T-helper 1 cell treated with Interleukin-12 subunit alpha and Interleukin-12 subunit beta and Interleukin-4 antibody, amounts not matched to agents 30 μg/mL and 1 μg/mL, for 36 hours (primary cell): ENCODE data around the gene CNIH4.
"Not testable (repeated sequence)": the region's sequence is repeated elsewhere in the genome, so short reads cannot be mapped to it uniquely, and the experiment has no call there.

Source experiments
- H3K27ac Mint-ChIP-seq: one replicate; pipeline ENCODE4 v1.8.0; 2021; ENCODE audit warnings: mild to moderate bottlenecking, mixed read lengths
- H3K27me3 Mint-ChIP-seq: one replicate; pipeline ENCODE4 v1.8.0; 2021; ENCODE audit warnings: low read depth, mixed read lengths
- H3K36me3 Mint-ChIP-seq: one replicate; pipeline ENCODE4 v1.8.0; 2021; ENCODE audit warnings: low read depth, mixed read lengths
- H3K4me1 Mint-ChIP-seq: one replicate; pipeline ENCODE4 v1.8.0; 2021; ENCODE audit warnings: low read depth, mixed read lengths
- H3K4me3 Mint-ChIP-seq: one replicate; pipeline ENCODE4 v1.8.0; 2021; ENCODE audit warnings: mild to moderate bottlenecking, moderate library complexity, mixed read lengths
- H3K9me3 Mint-ChIP-seq: one replicate; pipeline ENCODE4 v1.8.0; 2021; ENCODE audit warnings: mixed read lengths

Gene CNIH4

DNA sequence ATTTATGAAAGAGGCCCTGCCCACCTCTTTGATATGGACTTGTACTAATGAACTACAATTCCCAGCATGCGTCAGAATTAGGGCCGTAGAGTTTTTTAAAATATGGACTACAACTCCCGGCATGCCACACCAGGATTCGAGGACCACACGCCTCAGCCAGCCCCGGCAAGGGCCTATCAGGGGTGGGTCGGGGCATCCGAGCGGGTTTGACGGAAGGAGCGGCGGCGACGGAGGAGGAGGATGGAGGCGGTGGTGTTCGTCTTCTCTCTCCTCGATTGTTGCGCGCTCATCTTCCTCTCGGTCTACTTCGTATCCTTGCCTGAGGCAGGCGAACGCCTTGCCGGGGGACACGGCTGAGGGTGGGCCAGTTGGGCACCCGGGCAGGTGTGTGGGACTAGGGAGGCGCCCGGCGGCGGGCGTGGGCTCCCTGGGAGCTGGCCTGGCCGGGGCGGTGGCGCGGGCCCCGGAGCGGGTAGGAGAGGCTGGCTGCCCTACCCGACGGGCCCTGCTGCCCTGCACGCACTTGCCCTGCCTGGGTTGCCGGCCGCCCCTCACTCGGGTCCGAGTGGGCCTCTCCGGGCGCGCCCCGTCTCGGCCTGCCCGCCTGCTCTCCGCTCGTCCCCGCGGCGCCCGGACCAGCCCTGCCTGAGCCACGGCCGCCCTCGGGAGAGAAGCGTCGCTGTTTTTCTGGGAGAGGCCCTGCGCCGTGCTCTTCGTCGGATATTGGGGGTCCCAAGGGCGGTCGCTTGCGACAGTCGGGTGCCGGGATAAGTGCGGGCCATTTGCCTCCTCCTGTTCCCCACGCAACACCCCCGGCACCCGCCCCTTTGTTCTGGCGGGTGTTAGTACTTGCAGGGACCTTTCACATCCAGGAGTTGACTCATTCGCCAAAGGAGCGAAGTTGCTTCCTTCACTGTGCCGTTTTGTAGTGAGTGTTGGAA is at the start of gene CNIH4:
Gene CNIH4, plus strand, starts transcription at position 195 of the 941 bp plus-strand sequence. Its CDS starts 46 bp downstream, at position 241.
- no peaks in the 10 kb centered on the region for H3K27me3 Mint-ChIP-seq
- H3K4me1 Mint-ChIP-seq, result peaks cover 41% of the 10 kb centered on the region
- peak within 1 kb of the TSS; percentile 83 for H3K27ac Mint-ChIP-seq
- H3K9me3 Mint-ChIP-seq, result no peaks in the 10 kb centered on the region
- H3K4me3 Mint-ChIP-seq, result peak within 1 kb of the TSS; percentile 93
- H3K36me3 Mint-ChIP-seq, result peaks cover 19% of the 10 kb centered on the region

DNA sequence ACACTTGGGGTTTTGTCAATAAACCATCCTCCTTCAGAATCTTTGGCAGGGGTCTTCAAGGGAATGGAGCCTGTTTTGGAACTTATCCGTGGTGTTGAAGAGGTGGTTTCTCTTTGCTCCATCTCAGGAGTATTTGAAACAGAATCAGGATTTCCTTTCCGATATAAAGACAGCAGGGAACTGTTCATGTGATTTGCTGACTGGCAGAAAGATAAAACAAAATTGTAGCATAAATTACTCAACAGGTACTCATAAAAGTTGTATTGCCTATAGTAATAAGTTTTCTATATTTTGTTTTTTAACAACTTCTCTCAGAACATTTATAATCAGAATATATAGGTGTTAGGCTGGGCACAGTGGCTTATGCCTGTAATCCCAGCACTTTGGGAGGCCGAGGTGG is 48.6 kb upstream of the CNIH4 start:
- H3K9me3 Mint-ChIP-seq, result no peaks in the 10 kb centered on the region
- H3K4me3 Mint-ChIP-seq, result no peak overlapping the region
- H3K4me1 Mint-ChIP-seq, result no peaks in the 10 kb centered on the region
- H3K27ac Mint-ChIP-seq, result no peak overlapping the region
- H3K36me3 Mint-ChIP-seq, result peaks cover 37% of the 10 kb centered on the region
- H3K27me3 Mint-ChIP-seq, result no peaks in the 10 kb centered on the region

DNA sequence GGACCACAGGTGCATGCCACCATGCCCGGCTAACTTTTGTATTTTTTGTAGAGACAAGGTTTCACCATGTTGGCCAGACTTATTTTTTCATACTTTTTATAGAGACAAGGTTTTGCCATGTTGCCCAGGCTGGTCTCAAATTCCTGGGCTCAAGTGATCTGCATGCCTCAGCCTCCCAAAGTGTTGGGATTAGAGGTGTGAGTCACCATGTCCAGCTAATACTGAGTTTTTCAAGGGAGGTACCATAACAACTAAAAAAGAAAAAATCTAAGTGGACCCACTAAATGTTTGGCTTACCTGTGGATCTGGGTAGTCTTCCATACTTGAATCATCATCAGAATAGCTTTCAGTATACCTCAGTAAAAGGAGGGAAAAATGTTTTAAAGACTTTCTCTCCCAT is 45.2 kb upstream of the CNIH4 start:
- not testable (repeated sequence) for H3K9me3 Mint-ChIP-seq, H3K4me1 Mint-ChIP-seq, H3K27ac Mint-ChIP-seq, H3K4me3 Mint-ChIP-seq, H3K27me3 Mint-ChIP-seq
- peaks cover 27% of the 10 kb centered on the region for H3K36me3 Mint-ChIP-seq

DNA sequence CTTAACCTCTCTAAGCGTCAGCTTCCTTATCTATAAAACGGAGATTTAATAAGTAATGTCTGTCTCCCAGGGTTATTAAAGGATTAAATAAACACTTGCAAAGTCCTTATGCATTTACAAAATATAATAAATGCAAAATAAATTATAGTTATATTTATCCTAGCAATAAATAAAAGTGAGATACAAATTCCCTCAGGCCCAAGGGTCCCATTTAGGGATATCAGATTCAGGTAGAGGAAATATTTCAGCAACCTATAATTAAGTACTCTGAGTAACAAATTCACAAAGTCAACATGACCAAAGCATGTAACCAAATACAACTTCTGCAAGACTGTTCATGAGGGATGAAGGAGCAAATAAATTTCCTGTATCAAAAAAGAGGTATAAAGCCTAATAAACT is 44.7 kb upstream of the CNIH4 start:
- no peaks in the 10 kb centered on the region for H3K9me3 Mint-ChIP-seq
- H3K4me1 Mint-ChIP-seq, result no peaks in the 10 kb centered on the region
- no peak overlapping the region for H3K4me3 Mint-ChIP-seq
- H3K27ac Mint-ChIP-seq, result no peak overlapping the region
- peaks cover 26% of the 10 kb centered on the region for H3K36me3 Mint-ChIP-seq
- H3K27me3 Mint-ChIP-seq, result no peaks in the 10 kb centered on the region

DNA sequence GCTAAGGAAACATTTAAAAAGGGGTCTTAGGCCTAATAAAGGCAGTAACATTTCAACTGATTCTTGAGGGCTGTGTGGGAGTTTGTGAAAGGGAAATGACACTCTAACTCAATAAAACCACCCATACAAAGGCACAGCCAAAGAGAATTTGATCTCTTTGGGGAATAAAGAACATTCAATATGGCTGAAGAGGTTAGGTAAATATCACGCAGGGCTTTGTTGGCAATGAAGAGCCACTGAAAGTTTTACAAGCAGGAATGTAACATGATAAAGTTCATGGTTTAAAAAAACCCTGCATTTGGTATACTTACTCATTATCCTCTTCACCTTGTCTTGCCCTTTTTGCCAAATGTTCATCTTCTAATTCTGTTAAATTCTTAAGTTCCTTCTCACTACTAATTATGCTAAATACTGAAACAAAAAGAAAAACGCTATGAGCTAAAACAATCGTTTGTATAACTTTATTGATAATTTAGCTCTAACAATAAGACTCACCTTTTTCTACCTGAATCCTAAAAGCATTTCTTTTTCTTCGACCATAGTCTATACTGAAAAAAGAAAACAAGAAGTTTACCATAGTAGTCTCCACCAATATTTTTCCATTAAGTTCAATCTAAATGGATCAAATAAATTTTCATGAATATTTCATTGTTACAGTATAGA is 39.2 kb upstream of the CNIH4 start:
- H3K27ac Mint-ChIP-seq, result no peak overlapping the region
- peaks cover 10% of the 10 kb centered on the region for H3K36me3 Mint-ChIP-seq
- peaks cover 1% of the 10 kb centered on the region for H3K4me1 Mint-ChIP-seq
- no peaks in the 10 kb centered on the region for H3K9me3 Mint-ChIP-seq
- no peaks in the 10 kb centered on the region for H3K27me3 Mint-ChIP-seq
- H3K4me3 Mint-ChIP-seq, result no peak overlapping the region

DNA sequence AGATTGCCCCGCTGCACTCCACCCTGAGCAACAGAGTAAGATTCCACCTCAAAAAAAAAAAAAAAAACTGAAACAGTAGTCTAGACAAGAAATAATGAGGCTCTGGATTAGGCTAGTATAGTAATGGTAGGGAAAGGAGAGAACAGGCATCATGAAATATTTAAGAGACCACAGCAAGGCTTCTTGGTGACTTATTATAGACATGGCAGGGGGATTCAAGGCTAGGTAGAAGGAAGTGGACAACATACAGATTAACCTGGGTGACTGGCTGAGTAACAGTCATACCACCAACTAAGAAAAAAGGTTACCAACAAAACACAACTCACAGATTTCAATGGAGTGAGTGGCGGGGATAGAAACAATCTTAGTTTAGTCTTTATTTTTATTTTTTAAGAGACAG is 35.0 kb upstream of the CNIH4 start:
- H3K4me1 Mint-ChIP-seq, result peaks cover 5% of the 10 kb centered on the region
- no peak overlapping the region for H3K4me3 Mint-ChIP-seq
- peaks cover 4% of the 10 kb centered on the region for H3K36me3 Mint-ChIP-seq
- no peaks in the 10 kb centered on the region for H3K9me3 Mint-ChIP-seq
- H3K27ac Mint-ChIP-seq, result no peak overlapping the region
- no peaks in the 10 kb centered on the region for H3K27me3 Mint-ChIP-seq

DNA sequence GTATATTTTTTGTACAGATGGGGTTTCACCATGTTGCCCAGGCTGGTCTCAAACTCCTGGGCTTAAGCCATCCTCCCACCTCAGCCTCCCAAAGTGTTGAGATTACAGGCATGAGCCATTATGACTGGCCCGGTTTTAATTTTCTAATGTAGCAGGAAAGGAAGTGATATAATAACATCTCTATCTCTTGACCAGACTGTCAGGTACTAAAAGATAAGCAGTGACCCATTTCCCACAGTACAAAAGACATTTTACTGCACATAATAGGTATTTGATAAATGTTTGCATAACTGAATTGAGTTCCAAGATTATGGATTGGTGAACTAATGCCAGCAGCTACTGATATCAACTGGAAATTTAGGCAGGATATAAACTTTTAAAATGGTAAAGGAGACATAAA is 30.7 kb upstream of the CNIH4 start:
- Mint-ChIP-seq H3K9me3 (no peaks in the 10 kb centered on the region), H3K27ac (no peak overlapping the region), H3K27me3 (no peaks in the 10 kb centered on the region), H3K36me3 (peaks cover 4% of the 10 kb centered on the region), H3K4me3 (no peak overlapping the region), H3K4me1 (peaks cover 26% of the 10 kb centered on the region)

DNA sequence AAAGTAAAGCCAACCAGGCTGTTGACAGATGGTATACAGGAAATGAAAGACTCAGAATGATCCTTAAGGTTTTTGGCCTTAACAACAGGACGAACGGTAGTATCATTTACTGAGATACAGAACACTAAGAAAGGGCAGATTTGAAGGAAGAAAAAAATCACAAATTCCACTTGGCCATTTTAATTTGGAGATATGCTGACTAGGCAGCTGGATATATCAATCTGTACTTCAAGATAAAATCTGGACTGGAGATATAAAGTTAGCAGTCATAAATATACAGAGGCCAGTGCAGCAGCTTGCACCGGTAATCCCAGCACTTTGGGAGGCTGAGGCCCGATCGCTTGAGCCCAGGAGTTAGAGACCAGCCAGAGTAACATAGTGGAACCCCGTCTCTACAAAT is 28.0 kb upstream of the CNIH4 start:
- H3K4me3 Mint-ChIP-seq, result peak overlapping the region; percentile 96
- H3K27me3 Mint-ChIP-seq, result no peaks in the 10 kb centered on the region
- H3K4me1 Mint-ChIP-seq, result peaks cover 27% of the 10 kb centered on the region
- H3K9me3 Mint-ChIP-seq, result no peaks in the 10 kb centered on the region
- H3K27ac Mint-ChIP-seq, result peak overlapping the region; percentile 58
- H3K36me3 Mint-ChIP-seq, result peaks cover 4% of the 10 kb centered on the region

DNA sequence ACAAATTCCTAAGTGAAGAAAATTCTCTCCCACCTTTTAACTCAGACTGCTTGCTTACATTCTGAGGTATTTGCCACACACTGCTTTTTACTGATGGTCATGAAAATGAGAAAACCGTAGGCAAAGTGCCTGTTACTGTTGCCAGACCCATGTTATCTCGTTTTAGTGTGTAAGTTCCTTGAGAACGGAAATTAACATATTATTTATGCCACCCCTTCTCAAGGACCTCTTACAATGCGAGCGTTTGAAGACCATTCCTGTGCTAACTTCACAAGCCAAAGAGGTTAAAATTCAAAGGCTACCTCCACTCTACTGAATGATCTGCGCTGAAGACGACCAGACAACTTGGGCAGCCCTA is 27.2 kb upstream of the CNIH4 start:
- Mint-ChIP-seq H3K9me3 (no peaks in the 10 kb centered on the region), H3K4me1 (peaks cover 34% of the 10 kb centered on the region), H3K36me3 (peaks cover 3% of the 10 kb centered on the region), H3K27ac (peak overlapping the region; percentile 95), H3K27me3 (no peaks in the 10 kb centered on the region), H3K4me3 (peak overlapping the region; percentile 96)

DNA sequence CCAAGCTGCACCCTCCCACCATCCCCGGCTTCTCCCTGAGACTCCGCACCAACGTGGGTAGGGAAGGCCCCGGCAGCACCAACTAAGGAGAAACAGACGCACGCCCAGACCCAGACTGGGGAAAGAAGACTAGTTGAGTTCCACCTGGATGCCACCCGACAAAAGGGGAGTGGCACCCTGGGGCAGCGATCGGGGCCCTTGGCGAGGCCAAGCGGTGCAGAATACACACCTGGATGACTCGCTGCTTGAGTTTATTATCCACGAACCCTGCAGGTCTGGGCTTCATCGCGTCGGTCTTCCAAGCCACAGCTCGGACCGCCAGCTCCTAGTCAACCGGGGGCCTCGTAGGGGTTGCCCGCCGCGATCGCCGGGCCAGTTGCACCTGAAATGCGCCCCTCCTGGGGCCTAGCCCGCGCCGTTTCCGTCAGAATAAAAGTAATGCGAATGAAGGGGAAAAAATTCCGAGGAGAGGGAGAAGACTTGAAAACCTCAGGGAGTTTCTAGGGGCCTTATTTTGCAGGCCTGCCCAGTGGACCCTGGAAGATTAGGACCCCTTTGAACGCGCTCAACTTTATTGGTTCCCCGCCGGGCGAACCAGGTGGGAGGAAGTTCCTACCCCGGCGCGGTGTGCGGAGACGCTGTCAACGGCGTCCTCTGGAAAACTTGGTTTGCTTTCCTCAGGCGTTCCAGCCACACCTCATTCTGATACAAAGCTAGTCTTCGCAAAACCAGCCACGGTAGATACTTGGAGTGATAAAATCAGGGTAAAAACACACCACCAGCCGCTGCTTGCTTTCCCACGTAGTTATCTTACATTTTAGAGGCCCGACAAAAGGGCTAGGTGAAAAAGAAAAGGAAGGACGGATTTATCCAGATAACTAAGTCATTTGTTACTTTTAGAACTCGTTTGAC is 26.6 kb upstream of the CNIH4 start, which contains the start of gene NVL:
Gene NVL, minus strand, starts transcription at position 331 of the 912 bp plus-strand sequence. Its CDS starts 45 bp downstream, at position 286.
- Mint-ChIP-seq H3K27me3 (no peaks in the 10 kb centered on the region), H3K4me1 (peaks cover 35% of the 10 kb centered on the region), H3K27ac (peak within 1 kb of the TSS; percentile 95), H3K36me3 (peaks cover 3% of the 10 kb centered on the region), H3K4me3 (peak within 1 kb of the TSS; percentile 96), H3K9me3 (no peaks in the 10 kb centered on the region)

DNA sequence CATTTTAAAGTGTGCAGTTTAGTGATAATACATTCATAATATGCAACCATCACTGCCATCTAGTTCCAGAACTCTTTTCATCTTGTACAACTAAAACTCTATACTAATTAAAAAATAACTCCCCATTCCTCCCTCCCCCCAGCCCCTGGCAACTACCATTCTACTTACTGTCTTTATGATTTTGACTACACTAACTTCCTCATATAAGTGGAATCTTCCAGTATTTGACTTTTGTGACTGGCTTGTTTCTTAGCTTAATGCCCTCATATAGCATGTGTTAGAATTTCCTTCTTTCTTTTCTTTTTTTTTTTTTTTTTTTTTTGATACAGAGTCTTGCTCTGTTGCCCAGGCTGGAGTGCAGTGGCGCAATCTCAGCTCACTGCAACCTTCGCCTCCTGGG is 25.4 kb upstream of the CNIH4 start:
- H3K27me3 Mint-ChIP-seq, result no peaks in the 10 kb centered on the region
- no peak overlapping the region for H3K27ac Mint-ChIP-seq
- peaks cover 35% of the 10 kb centered on the region for H3K4me1 Mint-ChIP-seq
- H3K36me3 Mint-ChIP-seq, result peaks cover 3% of the 10 kb centered on the region
- peak overlapping the region; percentile 96 for H3K4me3 Mint-ChIP-seq
- no peaks in the 10 kb centered on the region for H3K9me3 Mint-ChIP-seq

DNA sequence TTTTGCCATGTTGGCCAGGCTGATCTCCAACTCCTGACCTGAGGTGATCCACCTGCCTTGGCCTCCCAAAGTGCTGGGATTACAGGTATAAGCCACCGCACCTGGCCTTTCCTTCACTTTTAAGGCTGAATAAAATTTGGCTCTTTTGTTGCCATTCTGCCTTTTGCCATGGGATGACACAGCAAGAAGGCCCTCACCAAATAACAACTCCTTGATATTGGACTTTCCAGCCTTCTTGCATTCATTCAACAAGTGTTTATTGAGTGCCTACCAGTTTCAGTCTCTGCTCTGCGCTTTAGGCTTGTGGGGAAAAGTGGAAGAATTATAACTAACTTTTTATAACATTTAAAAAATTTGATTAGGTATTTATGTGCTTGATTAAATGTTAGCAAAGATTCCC is 24.9 kb upstream of the CNIH4 start:
- Mint-ChIP-seq H3K4me1 (peaks cover 33% of the 10 kb centered on the region), H3K4me3 (no peak overlapping the region)

DNA sequence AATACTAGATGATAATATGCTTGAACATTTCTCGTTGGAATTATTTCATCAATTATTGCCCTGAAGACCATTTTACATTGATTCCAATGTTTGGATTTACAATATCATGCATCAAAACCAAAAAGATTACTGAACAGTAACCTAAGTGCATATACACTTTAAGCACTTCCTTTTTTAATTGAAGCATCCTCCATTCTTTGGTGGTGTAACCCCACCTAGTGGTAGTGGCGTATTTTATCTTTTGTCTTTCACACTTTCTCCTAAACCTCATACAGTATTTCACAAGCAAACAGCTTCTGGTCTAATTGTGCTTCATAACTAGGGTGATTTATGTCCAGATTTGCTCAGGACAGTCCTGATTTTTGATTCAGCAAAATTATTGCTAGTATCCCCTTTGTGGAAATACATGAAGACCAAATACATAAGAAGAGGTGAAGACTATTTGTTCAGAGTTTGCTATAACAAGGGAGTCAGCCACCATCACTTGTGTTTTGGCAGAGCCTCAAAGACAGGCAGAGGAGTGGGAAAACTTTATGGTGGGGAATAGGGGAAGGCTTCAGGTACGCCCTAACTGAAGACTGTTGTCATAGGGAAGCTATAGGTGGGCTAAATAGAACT is 23.3 kb upstream of the CNIH4 start:
- no peaks in the 10 kb centered on the region for H3K27me3 Mint-ChIP-seq
- peak overlapping the region; percentile 28 for H3K27ac Mint-ChIP-seq
- no peaks in the 10 kb centered on the region for H3K36me3 Mint-ChIP-seq
- H3K4me3 Mint-ChIP-seq, result peak overlapping the region; percentile 29
- peaks cover 22% of the 10 kb centered on the region for H3K4me1 Mint-ChIP-seq
- no peaks in the 10 kb centered on the region for H3K9me3 Mint-ChIP-seq

More for the DNA sequence above, 24.9 kb upstream of the CNIH4 start:
- peaks cover 3% of the 10 kb centered on the region for H3K36me3 Mint-ChIP-seq
- H3K27me3 Mint-ChIP-seq, result no peaks in the 10 kb centered on the region
- no peaks in the 10 kb centered on the region for H3K9me3 Mint-ChIP-seq
- H3K27ac Mint-ChIP-seq, result no peak overlapping the region
